Spleen (tissue), 11 donors: ENCODE results near the gene C16orf87. TPM values are rescaled to one million over a fixed set of nuclear protein-coding genes. Genes with fewer than 3 reads are reported as not detected.
A peak's percentile ranks its signal among the peaks of the same experiment; 100 is the strongest.
"Not testable (repeated sequence)": the region's sequence is repeated elsewhere in the genome, so short reads cannot be mapped to it uniquely, and the experiment has no call there.

Experiments used
- DNase-seq: peaks from one replicate; pipeline ENCODE4 v3.0.0-alpha.2; 2020
- H3K27ac ChIP-seq, 8 donors: fragments of 200-600 bp; sonication (generic) in 7 of 8; 1 replicate in 4 of 8; 2 replicates in 4 of 8; pipeline versions ENCODE4 v1.5.0 to v1.8.0; 2016 to 2021; ENCODE audit warnings: inconsistent platforms in 4 of 8, mild to moderate bottlenecking in 4 of 8, moderate library complexity in 1 of 8
- H3K27me3 ChIP-seq, 7 donors: fragments of 200-600 bp; sonication (generic) in 6 of 7; replicated peaks in 1 of 7; 1 replicate in 4 of 7; 2 replicates in 3 of 7; pipeline versions ENCODE4 v1.5.0 to v1.8.0; 2016 to 2021; ENCODE audit warnings: inconsistent platforms in 3 of 7, mild to moderate bottlenecking in 1 of 7
- H3K36me3 ChIP-seq, 6 donors: fragments of 200-600 bp; sonication (generic) in 5 of 6; 1 replicate in 4 of 6; 2 replicates in 2 of 6; pipeline versions ENCODE4 v1.5.0 to v1.8.0; 2016 to 2021; ENCODE audit warnings: inconsistent platforms in 2 of 6
- H3K4me1 ChIP-seq, 6 donors: fragments of 200-600 bp; sonication (generic) in 5 of 6; 1 replicate in 3 of 6; 2 replicates in 3 of 6; pipeline versions ENCODE4 v1.5.0 to v1.8.0; 2016 to 2021; ENCODE audit warnings: inconsistent platforms in 3 of 6
- H3K4me3 ChIP-seq, 8 donors: fragments of 200-600 bp; sonication (generic) in 7 of 8; 1 replicate in 4 of 8; 2 replicates in 4 of 8; pipeline versions ENCODE4 v1.5.0 to v1.8.0; 2016 to 2021; ENCODE audit warnings: inconsistent platforms in 4 of 8, mild to moderate bottlenecking in 4 of 8, moderate library complexity in 2 of 8
- H3K9me3 ChIP-seq, 8 donors: fragments of 200-600 bp; sonication (generic) in 7 of 8; 1 replicate in 4 of 8; 2 replicates in 4 of 8; pipeline versions ENCODE4 v1.5.0 to v1.8.0; 2016 to 2021; ENCODE audit warnings: inconsistent platforms in 4 of 8
- POLR2A ChIP-seq, 3 donors: fragments of 450-650 bp; IDR thresholded peaks; one replicate each; pipeline ENCODE4 v1.5.1; 2017; ENCODE audit warnings: antibody characterized with exemption in 3 of 3, mild to moderate bottlenecking in 1 of 3
- POLR2AphosphoS5 ChIP-seq, 3 donors: sonication (generic); formaldehyde crosslinking; IDR thresholded peaks; one replicate each; pipeline ENCODE4 v1.5.1; 2017; ENCODE audit warnings: antibody characterized with exemption in 3 of 3
- WGBS, 5 donors: extraction: QIAGEN DNeasy Blood & Tissue Kit in 3 of 5; methylation state at CpG; one replicate each; pipeline versions ENCODE4 v1.1.5 to v1.1.7; 2013 to 2018; 5-methylcytosine and 5-hydroxymethylcytosine counted together
- intact Hi-C: fragments of 100-400 bp; cut with DNase I; formaldehyde crosslinking; loops from one replicate; pipeline ENCODE4 v1.15.0; 2023; ENCODE audit warnings: low total_unique reads
- polyA plus RNA-seq, 3 donors: library from polyadenylated mRNA; stranded (reverse); fragments of 200-250 nt; gene quantifications; one replicate each; pipeline ENCODE4 v1.2.1, GENCODE V29; 2013
- total RNA-seq, 7 donors: library from RNA; depleted of rRNA in 3 of 7; stranded (reverse); fragments of >200 nt in 3 of 7; fragmentation: NEBNext Ultra II Directional in 4 of 7; extraction: Animal tissue kit (Norgen Biotek cat#: 25700) in 4 of 7; gene quantifications; one replicate each; pipeline versions ENCODE4 v1.1.0 to v1.2.1, GENCODE V29; 2016 to 2021
- TF ChIP-seq, protein P1 (sequence below), 11 experiments: fragments of 200-600 bp in 7 of 11; fragments of 450-650 bp in 4 of 11; sonication (generic) in 4 of 11; IDR thresholded peaks in 8 of 11; conservative IDR thresholded peaks in 3 of 11; 1 replicate in 7 of 11; 2 replicates in 4 of 11; pipeline versions ENCODE4 v1.4.0 to v1.8.0; 2016 to 2021; ENCODE audit warnings: antibody characterized with exemption in 11 of 11, inconsistent platforms in 4 of 11, mild to moderate bottlenecking in 1 of 11
- donor health status: healthy with polysubstance abuse.
- donor health status: DM: no; HTN: no; CAD: no; lungs with moderate emphysema.
- donor health status: DM: no; HTN: no; CAD: no.
- donor health status: Bipolar disorder and iron deficiency.
- donor health status: healthy.
- donor health status: DM: no; HTN: no; CAD: no.
- donor health status: DM: yes; HTN: yes; CAD: no.

The C16orf87 gene
- total and polyA plus RNA-seq, 10 donors: 7.2 to 10.3 (median 8.5) TPM

DNA sequence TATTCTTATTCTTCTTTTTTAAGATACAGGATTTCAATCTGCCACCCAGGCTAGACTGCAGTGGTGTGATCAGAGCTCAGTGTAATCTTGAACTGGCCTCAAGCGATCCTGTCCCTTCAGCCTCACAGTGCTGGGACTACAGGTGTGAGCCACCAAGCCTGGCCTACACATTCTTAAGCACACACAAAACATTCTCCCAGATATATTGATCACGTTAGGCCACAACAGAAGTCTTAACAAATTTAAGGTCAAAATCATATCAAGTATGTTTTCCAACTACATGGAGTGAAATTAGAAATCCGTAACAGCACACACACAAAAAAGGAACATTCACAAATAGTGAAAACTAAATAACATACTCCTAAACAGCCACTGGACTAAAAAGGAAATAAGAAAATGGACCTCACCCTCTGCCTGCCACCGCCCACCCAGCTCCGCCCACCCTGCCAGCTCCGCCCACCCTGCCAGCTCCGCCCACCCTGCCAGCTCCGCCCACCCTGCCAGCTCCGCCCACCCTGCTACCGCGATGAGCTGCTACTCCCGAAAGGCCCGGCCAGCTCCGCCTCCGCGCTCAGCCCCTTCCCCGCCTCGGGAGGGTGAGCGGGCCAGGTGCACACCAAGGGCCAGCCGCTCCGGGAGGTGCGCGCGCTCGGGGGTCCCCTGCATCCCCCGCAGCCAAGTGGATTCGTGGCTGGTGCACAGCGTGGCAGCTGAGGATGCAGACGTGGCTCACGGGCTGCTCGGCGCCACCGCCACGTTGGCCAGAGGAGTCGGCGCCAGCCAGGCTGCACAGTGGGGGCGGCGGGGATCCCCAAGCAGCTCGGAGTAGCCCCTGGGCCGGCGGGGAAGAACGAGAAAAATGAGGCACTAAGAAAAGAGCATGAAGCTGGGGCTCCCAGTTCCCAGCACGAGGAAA, 41.2 kb downstream of the C16orf87 start:
- H3K27me3 ChIP-seq: no peaks in the 10 kb centered on the region
- H3K27ac ChIP-seq: peak overlapping the region in 7 of 8 donors; percentile 58 to 80 (median 71)
- peak overlapping the region; percentile 50 to 82 (median 65) for H3K4me3 ChIP-seq
- peak; percentile 50 to 87 (median 82) for TF ChIP-seq POLR2AphosphoS5 (IDR thresholded peaks at IDR 0.05)
- TF ChIP-seq POLR2A (IDR thresholded peaks at IDR 0.05): no peak
- peaks cover 4 to 40% (median 30%) of the 10 kb centered on the region in 8 donors for H3K9me3 ChIP-seq
- H3K4me1 ChIP-seq: peaks cover 2 to 42% (median 23%) of the 10 kb centered on the region in 6 donors
- DNase-seq: peak; percentile 97
- no peaks in the 10 kb centered on the region for H3K36me3 ChIP-seq
- 6 to 11% (median 7%) methylated on average over 26 to 43 of the region's 43 CpGs for WGBS, 5 donors
- intact Hi-C loops: no loop called here

DNA sequence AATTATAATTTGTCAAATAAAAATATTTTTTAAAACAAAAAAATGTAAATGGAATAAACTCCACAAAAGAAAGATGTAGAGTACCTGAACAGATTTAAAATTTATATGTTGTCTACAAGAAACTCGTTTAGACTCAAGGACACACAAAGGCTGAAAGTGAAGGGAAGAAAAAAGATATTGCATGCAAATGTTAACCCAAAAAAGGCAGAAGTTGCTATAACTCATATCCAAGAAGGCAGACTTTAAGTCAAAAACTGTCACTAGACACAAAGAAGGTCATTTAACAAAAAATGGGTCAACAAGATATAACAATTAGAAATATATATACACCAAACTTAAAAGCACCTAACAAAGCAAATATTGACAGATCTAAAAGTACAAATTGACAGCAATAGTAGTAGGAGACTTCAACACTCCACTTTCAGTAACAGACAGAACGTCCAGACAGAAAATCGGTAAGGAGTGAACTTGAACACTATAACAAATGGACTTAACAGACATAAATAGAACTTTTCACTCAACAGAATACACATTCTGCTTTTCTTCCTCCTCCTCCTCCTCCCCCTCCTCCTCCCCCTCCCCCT, 42.0 kb downstream of the C16orf87 start:
- peak overlapping the region in 7 of 8 donors; percentile 3 to 80 (median 71) for H3K27ac ChIP-seq
- 56 to 69% (median 62%) methylated on average over 3 of the region's 3 CpGs for WGBS, 5 donors
- no peaks in the 10 kb centered on the region for H3K27me3 ChIP-seq
- no peak overlapping the region for H3K4me3 ChIP-seq
- intact Hi-C loops: no loop called here
- no peak for DNase-seq
- H3K9me3 ChIP-seq: peaks cover 4 to 32% (median 22%) of the 10 kb centered on the region in 8 donors
- TF ChIP-seq POLR2A (IDR thresholded peaks at IDR 0.05) (no peak), POLR2AphosphoS5 (IDR thresholded peaks at IDR 0.05) (no peak)
- TF ChIP-seq, protein P1, sequence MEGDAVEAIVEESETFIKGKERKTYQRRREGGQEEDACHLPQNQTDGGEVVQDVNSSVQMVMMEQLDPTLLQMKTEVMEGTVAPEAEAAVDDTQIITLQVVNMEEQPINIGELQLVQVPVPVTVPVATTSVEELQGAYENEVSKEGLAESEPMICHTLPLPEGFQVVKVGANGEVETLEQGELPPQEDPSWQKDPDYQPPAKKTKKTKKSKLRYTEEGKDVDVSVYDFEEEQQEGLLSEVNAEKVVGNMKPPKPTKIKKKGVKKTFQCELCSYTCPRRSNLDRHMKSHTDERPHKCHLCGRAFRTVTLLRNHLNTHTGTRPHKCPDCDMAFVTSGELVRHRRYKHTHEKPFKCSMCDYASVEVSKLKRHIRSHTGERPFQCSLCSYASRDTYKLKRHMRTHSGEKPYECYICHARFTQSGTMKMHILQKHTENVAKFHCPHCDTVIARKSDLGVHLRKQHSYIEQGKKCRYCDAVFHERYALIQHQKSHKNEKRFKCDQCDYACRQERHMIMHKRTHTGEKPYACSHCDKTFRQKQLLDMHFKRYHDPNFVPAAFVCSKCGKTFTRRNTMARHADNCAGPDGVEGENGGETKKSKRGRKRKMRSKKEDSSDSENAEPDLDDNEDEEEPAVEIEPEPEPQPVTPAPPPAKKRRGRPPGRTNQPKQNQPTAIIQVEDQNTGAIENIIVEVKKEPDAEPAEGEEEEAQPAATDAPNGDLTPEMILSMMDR (IDR thresholded peaks at IDR 0.05 in 8 of 11, conservative IDR thresholded peaks at IDR 0.05 in 3 of 11): no peak
- no peaks in the 10 kb centered on the region for H3K36me3 ChIP-seq
- H3K4me1 ChIP-seq: peaks cover 2 to 42% (median 23%) of the 10 kb centered on the region in 6 donors

DNA sequence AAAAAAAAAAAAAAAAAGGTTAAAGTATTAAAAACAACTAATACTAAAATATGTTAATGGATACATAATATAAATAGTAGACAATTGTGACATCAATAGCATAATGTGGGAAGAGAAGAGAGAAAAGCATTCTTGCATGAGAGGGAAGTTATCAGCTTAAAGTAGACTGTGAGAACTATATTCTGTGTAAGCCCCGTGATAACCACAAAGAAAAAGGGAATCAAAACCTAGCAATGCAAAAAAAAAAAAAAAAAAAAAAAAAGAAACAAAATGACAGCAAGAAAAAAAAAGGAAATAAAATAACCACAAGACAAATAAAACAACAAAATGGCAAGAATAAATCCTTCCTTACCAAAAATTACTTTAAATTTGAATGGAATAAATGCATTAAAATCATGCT, 43.1 kb downstream of the C16orf87 start:
- 23 to 52% (median 35%) methylated on average over 1 of the region's 1 CpG for WGBS, 5 donors
- Histone ChIP-seq H3K27ac (peak overlapping the region in 6 of 8 donors; percentile 55 to 80 (median 68)), H3K4me1 (peaks cover 2 to 42% (median 23%) of the 10 kb centered on the region in 6 donors), H3K36me3 (no peaks in the 10 kb centered on the region), H3K9me3 (peaks cover 0 to 21% (median 15%) of the 10 kb centered on the region in 8 donors), H3K27me3 (no peaks in the 10 kb centered on the region), H3K4me3 (no peak overlapping the region)
- intact Hi-C loops: no loop called here
- DNase-seq: no peak
- TF ChIP-seq POLR2A (IDR thresholded peaks at IDR 0.05) (no peak), POLR2AphosphoS5 (IDR thresholded peaks at IDR 0.05) (no peak)
- TF ChIP-seq, protein P1 (IDR thresholded peaks at IDR 0.05 in 8 of 11, conservative IDR thresholded peaks at IDR 0.05 in 3 of 11): no peak

GRCh38 chr16:46785076-46785845, 45.7 kb downstream of the C16orf87 start:
- TF ChIP-seq POLR2A (IDR thresholded peaks at IDR 0.05): no peak
- TF ChIP-seq, protein P1 (IDR thresholded peaks at IDR 0.05 in 8 of 11, conservative IDR thresholded peaks at IDR 0.05 in 3 of 11): no peak
- no peak for TF ChIP-seq POLR2AphosphoS5 (IDR thresholded peaks at IDR 0.05)
- WGBS, 5 donors: 74 to 82% (median 81%) methylated on average over 3 of the region's 3 CpGs
- intact Hi-C loops: no loop called here
- no peak overlapping the region for H3K4me3 ChIP-seq
- H3K4me1 ChIP-seq: peaks cover 2 to 30% (median 18%) of the 10 kb centered on the region in 6 donors
- H3K27ac ChIP-seq: no peak overlapping the region
- H3K36me3 ChIP-seq: no peaks in the 10 kb centered on the region
- no peak for DNase-seq
- H3K27me3 ChIP-seq: no peaks in the 10 kb centered on the region
- H3K9me3 ChIP-seq: peaks cover 0 to 21% (median 15%) of the 10 kb centered on the region in 8 donors

DNA sequence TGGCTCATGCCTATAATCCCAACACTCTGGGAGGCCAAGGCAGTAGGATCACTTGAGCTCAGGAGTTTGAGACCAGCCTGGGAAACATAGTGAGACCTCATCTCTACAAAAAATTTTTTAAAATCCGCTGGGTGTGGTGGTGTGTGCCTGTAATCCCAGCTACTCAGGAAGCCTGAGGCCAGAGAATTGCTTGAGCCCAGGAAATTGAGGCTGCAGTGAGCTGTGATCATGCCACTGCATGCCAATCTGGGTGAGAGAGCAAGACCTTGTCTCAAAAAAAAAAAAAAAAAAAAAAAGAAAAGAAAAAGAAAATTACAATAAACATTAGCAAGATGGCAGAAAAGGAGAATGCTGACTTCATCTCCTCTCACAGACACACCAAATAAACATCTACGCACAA, 46.4 kb downstream of the C16orf87 start:
- 86 to 97% (median 93%) methylated on average over 2 of the region's 2 CpGs for WGBS, 5 donors
- H3K27me3 ChIP-seq, intact Hi-C loops, H3K27ac ChIP-seq, H3K36me3 ChIP-seq, H3K4me3 ChIP-seq, DNase-seq: not testable (repeated sequence)
- Histone ChIP-seq H3K4me1 (peaks cover 2 to 24% (median 15%) of the 10 kb centered on the region in 6 donors), H3K9me3 (peaks cover 0 to 21% (median 15%) of the 10 kb centered on the region in 8 donors)
